Activated T-cell treated with anti-CD3 and anti-CD28 coated beads for 48 hours (primary cell): ENCODE measurements around the gene ATP6V1D.
"Not testable (repeated sequence)": the region's sequence is repeated elsewhere in the genome, so short reads cannot be mapped to it uniquely, and the experiment has no call there.

ENCODE experiments used
- DNase-seq: peaks from one replicate; pipeline ENCODE4 v3.0.0-alpha.2; 2020; ENCODE audit warnings: low read depth

Gene ATP6V1D

GRCh38 chr14:67359775-67360469 lies at the start of gene ATP6V1D, which contains the start of gene EIF2S1:
ATP6V1D (minus strand) TSS chr14:67359804; CDS start chr14:67359698, 106 bp downstream.
EIF2S1 (plus strand) TSS chr14:67360328; CDS start chr14:67364768, 4,440 bp downstream.
- peak; percentile 98 for DNase-seq

GRCh38 chr14:67408122-67408801 lies 48.7 kb upstream of the ATP6V1D start:
- DNase-seq: not testable (repeated sequence)

DNA sequence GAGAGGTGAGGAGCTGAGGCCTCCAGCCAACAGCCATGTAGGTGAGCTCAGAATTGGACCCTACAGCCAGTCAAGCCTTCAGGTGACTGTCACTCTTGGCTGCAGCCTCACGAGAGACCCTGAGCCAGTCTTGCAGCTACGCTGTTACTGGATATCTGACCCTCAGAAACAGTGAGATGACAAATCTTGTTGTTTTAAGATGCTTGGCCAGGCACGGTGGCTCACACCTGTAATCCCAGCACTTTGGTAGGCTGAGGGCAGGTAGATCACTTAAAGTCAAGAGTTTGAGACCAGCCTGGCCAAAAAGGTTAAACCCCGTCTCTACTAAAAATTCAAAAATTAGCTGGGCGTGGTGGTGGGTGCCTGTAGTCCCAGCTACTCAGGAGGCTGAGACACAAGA lies 46.2 kb upstream of the ATP6V1D start:
- DNase-seq: no peak

DNA sequence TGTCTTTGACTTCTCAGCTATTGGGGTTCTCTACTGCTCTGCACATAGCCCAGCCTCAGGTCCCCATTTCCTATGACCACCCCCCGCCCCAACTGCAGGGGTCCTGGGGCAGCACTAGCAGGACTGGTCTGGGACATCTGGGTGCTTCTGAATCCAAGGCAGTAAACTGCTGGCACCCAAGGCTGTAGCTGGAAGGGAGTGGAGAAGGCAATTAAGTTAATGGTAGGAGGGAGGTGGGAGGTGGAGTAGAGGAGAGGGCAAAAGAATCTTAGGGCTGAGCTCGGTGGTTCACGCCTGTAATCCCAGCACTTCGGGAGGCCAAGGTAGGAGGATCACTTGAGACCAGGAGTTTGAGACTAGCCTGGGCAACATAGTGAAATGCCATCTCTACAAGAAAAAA lies 40.8 kb upstream of the ATP6V1D start:
- no peak for DNase-seq

DNA sequence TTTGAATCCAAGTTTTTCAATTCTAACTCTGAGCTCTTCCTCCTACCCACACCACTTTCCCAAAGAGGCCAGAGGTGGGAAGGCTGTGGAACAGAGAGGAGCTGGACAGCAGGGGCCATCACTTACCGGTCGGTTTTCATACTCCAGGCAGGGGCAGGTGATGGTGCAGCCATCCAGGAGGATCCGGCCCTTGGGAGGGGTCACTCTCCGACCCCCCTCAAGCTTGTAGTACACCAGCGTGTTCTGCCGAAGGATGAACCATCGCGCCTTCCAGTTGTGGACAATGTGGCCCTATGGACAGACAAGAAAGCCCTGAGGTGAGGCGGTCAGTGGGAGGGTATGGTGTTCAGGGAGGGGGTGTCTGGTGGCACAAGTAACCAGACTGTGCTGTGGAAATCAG lies 37.9 kb upstream of the ATP6V1D start:
- no peak for DNase-seq

GRCh38 chr14:67396381-67396970 lies 36.9 kb upstream of the ATP6V1D start:
- no peak for DNase-seq

DNA sequence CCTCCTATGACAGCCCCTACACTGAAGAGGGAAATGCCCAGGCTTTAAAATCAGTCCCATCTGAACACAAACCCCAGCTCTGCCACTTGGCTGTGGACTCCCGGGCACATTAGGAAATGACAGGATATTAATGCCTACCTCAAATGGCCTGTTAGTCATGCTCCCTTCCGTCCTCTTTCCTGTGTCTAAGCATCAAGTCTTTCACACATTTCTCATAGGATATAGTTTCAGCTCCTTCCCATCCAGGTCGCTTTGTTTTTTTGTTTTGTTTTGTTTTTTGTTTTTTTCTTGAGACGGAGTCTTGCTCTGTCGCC lies 36.2 kb upstream of the ATP6V1D start:
- no peak for DNase-seq

DNA sequence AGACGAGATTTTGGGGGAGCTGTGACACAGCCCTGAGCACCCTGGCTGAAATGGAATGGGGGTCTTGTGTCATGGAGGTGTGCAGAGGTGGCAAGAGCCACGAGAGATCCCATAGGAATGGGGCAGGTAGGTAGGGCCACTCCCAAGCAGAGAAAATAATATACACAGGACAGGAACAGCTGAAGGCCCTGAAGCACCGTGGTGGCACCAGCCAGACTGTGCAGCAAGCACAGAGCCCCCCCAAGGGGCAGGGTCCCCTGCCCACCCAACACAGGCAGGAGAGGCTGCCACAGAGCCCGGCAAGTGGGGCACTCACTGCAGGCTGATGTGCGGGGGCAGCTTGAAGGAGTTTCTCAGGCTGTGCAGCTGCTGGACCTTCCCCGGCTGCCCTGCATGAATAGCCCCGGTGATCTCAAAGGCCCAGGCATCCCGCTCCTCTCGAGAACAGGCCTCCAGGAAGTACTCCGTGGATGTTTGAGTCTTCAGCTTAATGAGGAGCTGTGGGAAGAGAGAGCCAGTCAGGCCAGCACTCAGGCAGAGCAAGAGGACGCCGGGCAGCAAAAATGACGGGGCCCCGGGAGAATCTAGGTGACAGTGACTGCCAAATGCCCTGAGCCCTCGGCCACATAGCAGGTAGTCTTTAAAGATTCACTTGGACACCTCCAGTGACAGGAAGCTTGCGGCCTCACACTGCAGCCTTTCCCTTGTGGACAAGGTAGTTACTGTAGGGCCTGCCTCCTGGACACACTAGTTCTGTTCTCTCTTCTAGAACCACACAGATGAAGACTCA lies 35.7 kb upstream of the ATP6V1D start:
- DNase-seq: no peak

GRCh38 chr14:67393689-67394088 lies 34.1 kb upstream of the ATP6V1D start:
- DNase-seq: no peak

GRCh38 chr14:67392800-67393199 lies 33.2 kb upstream of the ATP6V1D start:
- no peak for DNase-seq

DNA sequence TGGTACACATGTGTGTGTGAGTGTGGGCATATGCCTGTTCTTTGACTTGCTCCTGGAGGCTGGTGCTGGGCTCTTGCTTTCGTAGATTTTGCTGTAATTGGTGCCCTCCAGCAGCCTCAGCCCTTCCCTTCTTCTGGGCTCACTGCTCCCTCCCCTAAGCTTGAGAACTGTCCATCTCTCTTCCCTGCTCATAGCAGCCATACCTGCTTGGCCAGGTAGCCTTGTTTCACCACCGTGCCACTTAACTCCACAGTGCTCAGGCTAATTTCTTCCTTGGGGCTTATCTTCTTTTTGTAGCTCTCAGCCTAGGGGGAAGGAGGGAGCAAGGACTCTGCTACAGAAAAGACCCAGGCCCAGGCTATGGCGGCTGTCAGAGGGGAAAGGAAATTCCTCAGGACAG lies 32.5 kb upstream of the ATP6V1D start:
- no peak for DNase-seq

GRCh38 chr14:67391268-67391667 lies 31.7 kb upstream of the ATP6V1D start:
- no peak for DNase-seq

- no peak for DNase-seq
Observed at GRCh38 chr14:67389811-67390534, 30.4 kb upstream of the ATP6V1D start.

DNA sequence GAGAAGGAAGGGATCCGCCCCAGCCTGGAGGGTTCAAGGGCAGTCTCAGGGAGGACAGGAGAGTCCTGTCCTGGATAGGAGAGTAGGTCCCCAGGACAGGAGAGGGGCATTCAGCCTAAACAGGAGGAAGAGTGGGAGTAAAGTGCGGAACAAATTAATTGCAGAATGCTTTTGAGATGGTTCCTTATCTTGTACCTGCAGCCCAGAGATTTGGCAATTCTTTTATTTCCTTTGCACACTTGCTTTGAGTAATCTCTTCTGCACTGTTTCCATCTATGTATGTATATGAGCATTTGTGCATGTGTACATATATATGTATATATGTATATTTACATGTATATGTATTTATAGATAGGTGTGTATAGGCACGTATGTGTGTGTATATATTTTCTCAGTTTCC lies 29.7 kb upstream of the ATP6V1D start:
- DNase-seq: no peak

DNA sequence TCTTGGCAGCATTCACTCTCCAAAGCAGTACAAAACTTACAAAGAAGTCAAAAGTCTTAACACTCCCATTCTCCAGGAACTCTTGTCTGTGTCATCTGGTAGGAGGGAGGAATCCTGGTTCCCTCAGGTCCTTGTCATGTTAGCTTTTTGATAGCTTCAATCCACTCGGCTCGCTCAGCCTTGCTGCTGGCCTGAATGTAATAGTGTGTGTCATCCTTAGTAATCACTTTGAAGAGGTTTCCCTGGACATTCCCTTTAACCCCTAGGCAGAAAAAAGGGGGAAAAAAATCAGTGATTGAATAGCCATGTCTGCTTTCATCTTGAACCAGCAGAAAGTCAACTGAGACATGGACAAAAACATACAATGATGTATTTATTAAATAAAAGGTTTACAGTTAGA lies 27.6 kb upstream of the ATP6V1D start:
- no peak for DNase-seq

GRCh38 chr14:67385618-67386017 lies 26.0 kb upstream of the ATP6V1D start:
- no peak for DNase-seq

- no peak for DNase-seq
Observed at GRCh38 chr14:67385120-67385519, 25.5 kb upstream of the ATP6V1D start.

DNA sequence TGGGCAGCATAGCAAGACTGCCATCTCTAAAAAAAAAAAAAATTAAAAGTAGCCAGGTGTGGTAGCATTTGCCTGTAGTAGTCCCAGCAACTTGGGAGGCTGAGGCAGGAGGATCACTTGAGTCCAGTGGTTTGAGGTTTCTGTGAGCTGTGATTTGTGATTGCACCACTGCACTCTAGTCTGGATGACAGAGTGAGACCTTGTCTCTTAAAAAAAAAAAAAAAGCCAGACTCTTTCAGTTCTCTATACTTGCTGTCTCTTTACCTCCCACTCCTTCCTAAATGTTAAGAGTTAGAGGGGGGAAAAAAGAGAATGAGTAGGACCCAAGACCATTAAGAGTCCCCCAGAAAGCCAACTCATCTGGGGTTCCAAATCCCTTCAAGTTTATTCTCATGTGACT lies 18.3 kb upstream of the ATP6V1D start:
- DNase-seq: no peak

GRCh38 chr14:67373347-67373746 lies 13.7 kb upstream of the ATP6V1D start:
- DNase-seq: no peak

GRCh38 chr14:67372833-67373232 lies 13.2 kb upstream of the ATP6V1D start:
- DNase-seq: no peak

DNA sequence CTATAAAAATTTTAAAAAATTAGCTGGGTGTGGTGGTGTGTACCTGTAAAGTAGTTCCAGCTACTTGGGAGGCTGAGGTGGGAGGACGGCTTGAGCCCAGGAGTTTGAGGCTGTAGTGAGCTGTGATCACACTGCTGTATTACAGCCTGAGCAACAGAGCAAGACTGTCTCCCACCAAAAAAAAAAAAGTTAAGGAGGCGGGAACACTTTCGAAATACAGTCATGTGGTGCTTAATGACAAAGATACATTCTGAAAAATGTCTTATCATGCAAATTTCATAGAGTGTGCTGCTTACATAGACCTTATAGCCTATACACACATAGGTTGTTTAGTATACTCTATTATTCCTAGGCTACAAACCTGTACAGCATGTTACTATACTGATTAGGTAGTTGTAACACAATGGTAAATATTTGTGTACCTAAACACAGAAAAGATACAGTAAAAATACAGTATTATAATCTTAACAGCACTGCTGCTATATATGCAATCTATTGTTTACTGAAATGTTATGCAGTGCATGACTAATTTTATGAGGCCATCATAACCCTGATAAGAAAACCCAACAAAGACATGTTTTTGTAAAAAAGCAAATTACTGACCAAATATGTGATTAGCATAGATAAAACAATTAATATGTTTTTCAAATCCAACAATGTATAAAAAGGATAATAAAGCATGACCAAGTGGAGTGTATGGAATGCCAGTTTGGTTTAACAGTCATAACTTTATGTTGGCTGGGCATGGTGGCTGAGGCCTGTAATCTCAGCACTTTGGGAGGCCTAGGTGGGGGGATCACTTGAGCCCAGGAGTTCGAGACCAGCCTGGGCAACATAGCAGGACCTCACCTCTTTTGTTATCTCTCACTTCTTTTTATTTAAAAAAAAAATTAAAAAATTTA lies 11.9 kb upstream of the ATP6V1D start:
- DNase-seq: no peak
